ENCODE results near the gene ANGPTL2. TPM values are rescaled to one million over a fixed set of nuclear protein-coding genes. Genes with fewer than 3 reads are reported as not detected.
A peak's percentile ranks its signal among the peaks of the same experiment; 100 is the strongest.
"Not testable (repeated sequence)": the region's sequence is repeated elsewhere in the genome, so short reads cannot be mapped to it uniquely, and the experiment has no call there.

Gene ANGPTL2
- total RNA-seq, 1 donor from 2014 or later, result 39.7 TPM

DNA sequence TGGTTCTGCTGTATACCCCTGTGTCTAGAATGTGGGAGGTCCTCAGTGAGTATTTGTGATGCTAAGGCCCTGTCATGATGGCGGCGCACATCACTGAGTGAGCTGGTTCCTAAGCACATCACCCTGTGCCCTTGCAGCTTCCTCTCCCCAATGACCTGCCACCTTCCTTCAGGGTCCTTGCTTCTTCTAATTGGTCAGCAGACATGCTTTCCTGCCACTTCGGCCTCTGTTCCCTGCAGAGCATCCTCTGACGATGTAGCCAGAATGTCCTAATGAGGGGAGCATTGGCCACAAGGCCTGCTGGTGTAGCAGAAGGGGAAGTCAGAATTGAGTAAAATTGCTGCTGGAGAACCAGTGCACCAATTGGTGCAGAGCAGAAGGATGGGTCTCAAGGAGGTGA is 31.1 kb upstream of the ANGPTL2 start:
- Mint-ChIP-seq H3K27ac (ENCODE audit: unreplicated experiment) (no peak overlapping the region), H3K4me1 (ENCODE audit: low read depth) (peaks cover 16% of the 10 kb centered on the region)

DNA sequence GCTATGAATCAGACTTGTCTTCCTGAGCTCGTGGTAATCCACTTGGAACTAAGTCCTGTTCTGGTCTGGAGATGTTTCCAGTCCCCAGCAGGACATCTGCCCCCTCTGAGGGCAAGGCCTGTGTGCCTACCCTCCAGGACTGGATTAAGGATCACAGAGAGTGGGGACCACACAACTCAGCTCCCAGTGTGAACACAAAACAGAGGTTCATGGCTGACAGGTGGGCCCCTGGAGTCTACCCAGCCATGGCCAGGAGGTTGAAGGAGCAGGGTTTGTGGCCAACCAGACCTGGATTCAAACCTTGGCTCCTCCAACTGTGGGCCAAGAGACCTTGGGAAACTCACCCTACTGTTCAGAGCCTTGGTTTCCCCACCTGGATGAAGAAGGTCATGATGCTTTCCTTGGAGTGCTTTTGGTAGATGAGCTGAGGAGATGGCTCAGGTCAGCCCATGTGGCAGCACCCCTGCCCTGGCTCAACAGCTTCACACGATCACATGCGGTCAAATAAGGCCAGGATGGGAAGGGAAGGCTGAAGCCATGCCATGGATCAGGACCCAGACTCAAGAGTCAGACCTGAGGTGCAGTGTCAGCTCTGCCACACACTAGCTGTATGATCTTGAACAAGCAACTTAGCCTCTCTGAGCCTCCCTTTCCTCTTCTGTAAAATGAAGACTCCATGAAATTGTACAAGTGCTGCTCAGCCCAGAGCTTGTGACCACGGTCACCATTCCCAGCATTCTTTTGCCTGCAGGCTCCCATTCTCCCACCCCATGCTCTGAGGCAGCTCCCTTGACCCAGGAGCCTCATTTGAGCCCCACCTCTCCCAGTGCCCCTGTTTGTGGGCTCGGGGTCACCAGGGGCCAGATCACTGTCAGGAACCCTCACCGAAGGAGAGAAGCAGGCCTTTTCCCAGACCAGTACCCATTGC is 27.3 kb upstream of the ANGPTL2 start:
- H3K4me1 Mint-ChIP-seq (ENCODE audit: low read depth), result peaks cover 17% of the 10 kb centered on the region
- H3K9me3 Mint-ChIP-seq (ENCODE audit: low read depth), result peaks cover 5% of the 10 kb centered on the region
- no peak overlapping the region for H3K27ac Mint-ChIP-seq (ENCODE audit: unreplicated experiment)
- H3K36me3 Mint-ChIP-seq (ENCODE audit: low read depth), result no peaks in the 10 kb centered on the region
- no peak for DNase-seq (ENCODE audit: low spot score)
- TF ChIP-seq, protein P1, sequence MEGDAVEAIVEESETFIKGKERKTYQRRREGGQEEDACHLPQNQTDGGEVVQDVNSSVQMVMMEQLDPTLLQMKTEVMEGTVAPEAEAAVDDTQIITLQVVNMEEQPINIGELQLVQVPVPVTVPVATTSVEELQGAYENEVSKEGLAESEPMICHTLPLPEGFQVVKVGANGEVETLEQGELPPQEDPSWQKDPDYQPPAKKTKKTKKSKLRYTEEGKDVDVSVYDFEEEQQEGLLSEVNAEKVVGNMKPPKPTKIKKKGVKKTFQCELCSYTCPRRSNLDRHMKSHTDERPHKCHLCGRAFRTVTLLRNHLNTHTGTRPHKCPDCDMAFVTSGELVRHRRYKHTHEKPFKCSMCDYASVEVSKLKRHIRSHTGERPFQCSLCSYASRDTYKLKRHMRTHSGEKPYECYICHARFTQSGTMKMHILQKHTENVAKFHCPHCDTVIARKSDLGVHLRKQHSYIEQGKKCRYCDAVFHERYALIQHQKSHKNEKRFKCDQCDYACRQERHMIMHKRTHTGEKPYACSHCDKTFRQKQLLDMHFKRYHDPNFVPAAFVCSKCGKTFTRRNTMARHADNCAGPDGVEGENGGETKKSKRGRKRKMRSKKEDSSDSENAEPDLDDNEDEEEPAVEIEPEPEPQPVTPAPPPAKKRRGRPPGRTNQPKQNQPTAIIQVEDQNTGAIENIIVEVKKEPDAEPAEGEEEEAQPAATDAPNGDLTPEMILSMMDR (IDR thresholded peaks at IDR 0.05), result no peak
- no peak overlapping the region for H3K4me3 Mint-ChIP-seq (ENCODE audit: unreplicated experiment)
- H3K27me3 Mint-ChIP-seq (ENCODE audit: low read depth), result no peaks in the 10 kb centered on the region

More for the DNA sequence above, 31.1 kb upstream of the ANGPTL2 start:
- TF ChIP-seq, protein P1 (IDR thresholded peaks at IDR 0.05), result no peak
- H3K36me3 Mint-ChIP-seq (ENCODE audit: low read depth), result no peaks in the 10 kb centered on the region
- DNase-seq (ENCODE audit: low spot score), result no peak
- no peaks in the 10 kb centered on the region for H3K9me3 Mint-ChIP-seq (ENCODE audit: low read depth)
- H3K27me3 Mint-ChIP-seq (ENCODE audit: low read depth), result no peaks in the 10 kb centered on the region
- no peak overlapping the region for H3K4me3 Mint-ChIP-seq (ENCODE audit: unreplicated experiment)

DNA sequence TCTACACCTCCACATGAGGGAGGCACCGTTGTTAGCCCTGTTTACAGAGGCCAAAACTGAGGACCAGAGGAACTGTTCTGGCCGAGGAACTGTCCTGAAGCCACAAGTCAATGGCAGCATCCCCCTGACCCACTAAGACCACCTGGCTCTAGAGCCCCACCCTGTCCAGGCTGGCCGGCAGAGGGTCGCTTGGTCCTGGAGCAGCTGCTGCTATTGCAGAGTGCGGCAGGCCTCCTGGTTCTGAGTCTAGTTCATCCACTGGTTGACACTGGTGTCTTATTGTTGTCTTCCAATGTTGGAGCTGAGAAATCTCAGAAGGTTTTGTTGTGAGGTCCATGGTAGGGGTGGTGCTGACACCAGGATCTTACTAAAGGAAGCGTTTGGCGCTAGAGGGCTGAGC is 26.6 kb upstream of the ANGPTL2 start:
- Mint-ChIP-seq H3K4me3 (ENCODE audit: unreplicated experiment) (no peak overlapping the region), H3K27me3 (ENCODE audit: low read depth) (no peaks in the 10 kb centered on the region), H3K36me3 (ENCODE audit: low read depth) (no peaks in the 10 kb centered on the region), H3K27ac (ENCODE audit: unreplicated experiment) (no peak overlapping the region), H3K9me3 (ENCODE audit: low read depth) (peaks cover 5% of the 10 kb centered on the region), H3K4me1 (ENCODE audit: low read depth) (peaks cover 9% of the 10 kb centered on the region)
- peak; percentile 47 for DNase-seq (ENCODE audit: low spot score)
- TF ChIP-seq, protein P1 (IDR thresholded peaks at IDR 0.05), result no peak

DNA sequence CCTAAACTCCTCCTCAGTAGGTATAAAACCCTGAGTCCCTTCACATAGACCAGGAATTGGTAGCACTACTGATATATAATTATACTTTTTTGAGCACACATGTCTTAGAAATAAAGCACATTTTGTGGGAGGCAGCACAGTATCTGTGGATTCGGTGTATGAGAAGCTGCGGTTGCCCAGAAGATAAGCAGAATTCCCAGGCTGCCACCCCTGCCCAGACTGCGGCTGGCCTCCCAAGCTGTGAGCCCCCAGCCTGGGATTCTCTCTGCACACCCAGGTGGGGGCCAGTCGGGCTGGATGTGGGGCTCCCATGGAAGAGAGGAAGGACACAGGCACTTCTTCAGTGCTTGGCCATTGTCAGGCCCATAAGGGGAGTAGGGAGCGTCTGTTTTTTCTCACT is 25.6 kb upstream of the ANGPTL2 start:
- TF ChIP-seq, protein P1 (IDR thresholded peaks at IDR 0.05), result no peak
- H3K27me3 Mint-ChIP-seq (ENCODE audit: low read depth), result no peaks in the 10 kb centered on the region
- H3K9me3 Mint-ChIP-seq (ENCODE audit: low read depth), result peaks cover 5% of the 10 kb centered on the region
- no peaks in the 10 kb centered on the region for H3K36me3 Mint-ChIP-seq (ENCODE audit: low read depth)
- DNase-seq (ENCODE audit: low spot score), result peak; percentile 57
- H3K4me1 Mint-ChIP-seq (ENCODE audit: low read depth), result peaks cover 14% of the 10 kb centered on the region
- no peak overlapping the region for H3K27ac Mint-ChIP-seq (ENCODE audit: unreplicated experiment)
- no peak overlapping the region for H3K4me3 Mint-ChIP-seq (ENCODE audit: unreplicated experiment)

DNA sequence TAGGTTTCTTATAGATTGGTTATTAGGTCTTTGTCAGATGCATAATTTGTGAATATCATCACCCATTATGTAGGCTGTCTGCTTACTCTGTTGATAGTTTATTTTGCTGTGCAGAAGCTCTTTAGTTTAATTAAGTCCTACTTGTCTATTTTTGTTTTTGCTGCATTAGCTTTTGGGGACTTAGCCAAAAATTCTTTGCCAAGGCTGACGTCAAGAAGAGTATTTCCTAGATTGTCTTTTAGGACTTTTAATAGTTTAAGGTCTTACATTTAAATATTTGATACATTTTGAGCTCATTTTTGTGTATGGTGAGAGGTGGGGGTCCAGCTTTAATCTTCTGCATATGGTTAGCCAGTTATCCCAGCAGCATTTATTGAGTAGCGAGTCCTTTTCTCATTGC is 24.8 kb upstream of the ANGPTL2 start:
- no peak overlapping the region for H3K27ac Mint-ChIP-seq (ENCODE audit: unreplicated experiment)
- no peak overlapping the region for H3K4me3 Mint-ChIP-seq (ENCODE audit: unreplicated experiment)
- H3K27me3 Mint-ChIP-seq (ENCODE audit: low read depth), result no peaks in the 10 kb centered on the region
- peaks cover 5% of the 10 kb centered on the region for H3K9me3 Mint-ChIP-seq (ENCODE audit: low read depth)
- peaks cover 16% of the 10 kb centered on the region for H3K4me1 Mint-ChIP-seq (ENCODE audit: low read depth)
- TF ChIP-seq, protein P1 (IDR thresholded peaks at IDR 0.05), result no peak
- no peak for DNase-seq (ENCODE audit: low spot score)
- no peaks in the 10 kb centered on the region for H3K36me3 Mint-ChIP-seq (ENCODE audit: low read depth)

DNA sequence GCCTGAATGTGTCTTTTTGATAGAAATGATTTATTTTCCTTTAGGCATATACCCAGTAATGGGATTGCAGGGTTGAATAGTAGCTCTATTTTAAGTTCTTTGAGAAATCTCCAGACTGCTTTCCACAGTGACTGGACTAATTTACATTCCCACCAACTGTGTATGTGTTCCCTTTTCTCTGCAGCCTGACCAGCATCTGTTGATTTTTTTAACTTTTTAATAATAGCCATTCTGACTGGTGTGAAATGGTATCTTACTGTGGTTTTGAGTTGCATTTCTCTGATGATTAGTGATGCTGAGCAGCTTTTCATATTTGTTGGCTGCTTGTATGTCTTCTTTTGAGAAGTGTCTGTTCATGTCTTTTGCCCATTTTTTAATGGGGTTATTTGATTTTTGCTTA is 24.4 kb upstream of the ANGPTL2 start:
- not testable (repeated sequence) for H3K9me3 Mint-ChIP-seq (ENCODE audit: low read depth); H3K36me3 Mint-ChIP-seq (ENCODE audit: low read depth); H3K4me3 Mint-ChIP-seq (ENCODE audit: unreplicated experiment); DNase-seq (ENCODE audit: low spot score); H3K27me3 Mint-ChIP-seq (ENCODE audit: low read depth)
- H3K27ac Mint-ChIP-seq (ENCODE audit: unreplicated experiment), result peak overlapping the region; percentile 5
- peaks cover 16% of the 10 kb centered on the region for H3K4me1 Mint-ChIP-seq (ENCODE audit: low read depth)

Measured in chondrocyte (in vitro differentiated cells).